ENCODE data around the gene FLT4.
"Not testable (repeated sequence)": the region's sequence is repeated elsewhere in the genome, so short reads cannot be mapped to it uniquely, and the experiment has no call there.

DNA sequence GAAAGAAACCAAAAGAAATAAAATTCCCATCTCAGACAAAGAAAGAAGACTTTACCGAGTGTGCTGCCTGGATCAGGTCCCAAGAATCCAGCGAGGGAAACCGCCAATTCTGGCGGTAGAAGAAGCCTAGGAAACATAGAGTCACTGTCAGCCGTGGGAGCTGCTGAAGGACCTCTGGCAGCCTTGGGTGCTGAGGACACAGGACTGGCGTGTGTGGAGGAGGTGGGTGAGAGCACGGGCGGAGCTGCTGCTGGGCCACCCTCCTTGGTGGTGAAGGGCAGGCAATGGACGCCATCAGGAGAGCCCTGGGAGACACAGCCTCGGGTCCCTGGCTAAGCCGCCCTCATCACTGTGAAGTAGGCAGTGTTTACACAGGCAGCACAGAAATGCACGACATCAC is 37.4 kb upstream of the FLT4 start:
- TF ChIP-seq, protein P1, sequence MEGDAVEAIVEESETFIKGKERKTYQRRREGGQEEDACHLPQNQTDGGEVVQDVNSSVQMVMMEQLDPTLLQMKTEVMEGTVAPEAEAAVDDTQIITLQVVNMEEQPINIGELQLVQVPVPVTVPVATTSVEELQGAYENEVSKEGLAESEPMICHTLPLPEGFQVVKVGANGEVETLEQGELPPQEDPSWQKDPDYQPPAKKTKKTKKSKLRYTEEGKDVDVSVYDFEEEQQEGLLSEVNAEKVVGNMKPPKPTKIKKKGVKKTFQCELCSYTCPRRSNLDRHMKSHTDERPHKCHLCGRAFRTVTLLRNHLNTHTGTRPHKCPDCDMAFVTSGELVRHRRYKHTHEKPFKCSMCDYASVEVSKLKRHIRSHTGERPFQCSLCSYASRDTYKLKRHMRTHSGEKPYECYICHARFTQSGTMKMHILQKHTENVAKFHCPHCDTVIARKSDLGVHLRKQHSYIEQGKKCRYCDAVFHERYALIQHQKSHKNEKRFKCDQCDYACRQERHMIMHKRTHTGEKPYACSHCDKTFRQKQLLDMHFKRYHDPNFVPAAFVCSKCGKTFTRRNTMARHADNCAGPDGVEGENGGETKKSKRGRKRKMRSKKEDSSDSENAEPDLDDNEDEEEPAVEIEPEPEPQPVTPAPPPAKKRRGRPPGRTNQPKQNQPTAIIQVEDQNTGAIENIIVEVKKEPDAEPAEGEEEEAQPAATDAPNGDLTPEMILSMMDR (IDR thresholded peaks at IDR 0.05) = not testable (repeated sequence)
- not testable (repeated sequence) for TF ChIP-seq POLR2A (IDR thresholded peaks at IDR 0.05)

Data from right lobe of liver (tissue), 4 donors.